Ishikawa (cell line): ENCODE data around the gene AMN1.

Source experiments
- CEBPB ChIP-seq: IDR thresholded peaks from 2 replicates; pipeline ENCODE4 v1.6.1; 2012
- EP300 ChIP-seq: IDR thresholded peaks from 2 replicates; pipeline ENCODE4 v1.6.1; 2012; ENCODE audit warnings: borderline replicate concordance
- MAX ChIP-seq: IDR thresholded peaks from 2 replicates; pipeline ENCODE4 v1.6.1; 2012
- RAD21 ChIP-seq: IDR thresholded peaks from 2 replicates; pipeline ENCODE4 v1.6.1; 2012; ENCODE audit warnings: low read depth

GRCh38 chr12:31736472-31736871 is 7.7 kb upstream of the AMN1 start:
- TF ChIP-seq MAX (no peak), RAD21 (no peak), EP300 (no peak), CEBPB (no peak)
